HG03025 (cell line): ENCODE data around the gene LRP1.

Experiments
- ATAC-seq: cut with Tn5 transposase; IDR thresholded peaks from one replicate; pipeline ENCODE4 v1.9.1; 2021; ENCODE audit warnings: mild to moderate bottlenecking, moderate library complexity; ENCODE audit not compliant: unreplicated experiment, low FRiP score

Gene LRP1

GRCh38 chr12:57241402-57242310 lies 113.4 kb downstream of the LRP1 start:
- ATAC-seq, result no peak

DNA sequence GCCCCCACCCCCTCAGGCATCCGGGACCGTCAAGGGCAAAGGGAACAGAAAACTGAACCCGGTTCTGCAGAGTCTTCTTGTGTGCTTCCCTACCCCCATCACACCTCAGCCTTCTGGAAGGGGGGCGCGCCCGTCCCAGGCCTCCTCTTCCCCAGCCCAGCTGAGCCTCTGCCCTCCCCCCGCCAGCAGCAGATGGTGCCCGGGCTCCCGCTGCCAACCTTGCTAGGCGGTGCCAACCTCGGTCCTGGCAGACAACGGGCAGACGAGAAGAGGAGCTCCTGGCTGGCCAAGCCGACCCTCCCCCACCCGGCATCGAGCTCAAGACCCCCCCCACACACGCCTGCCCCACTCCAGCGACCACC lies 114.0 kb downstream of the LRP1 start:
- no peak for ATAC-seq

- peak; percentile 38 for ATAC-seq
Measured at GRCh38 chr12:57242691-57243454, 114.6 kb downstream of the LRP1 start.

DNA sequence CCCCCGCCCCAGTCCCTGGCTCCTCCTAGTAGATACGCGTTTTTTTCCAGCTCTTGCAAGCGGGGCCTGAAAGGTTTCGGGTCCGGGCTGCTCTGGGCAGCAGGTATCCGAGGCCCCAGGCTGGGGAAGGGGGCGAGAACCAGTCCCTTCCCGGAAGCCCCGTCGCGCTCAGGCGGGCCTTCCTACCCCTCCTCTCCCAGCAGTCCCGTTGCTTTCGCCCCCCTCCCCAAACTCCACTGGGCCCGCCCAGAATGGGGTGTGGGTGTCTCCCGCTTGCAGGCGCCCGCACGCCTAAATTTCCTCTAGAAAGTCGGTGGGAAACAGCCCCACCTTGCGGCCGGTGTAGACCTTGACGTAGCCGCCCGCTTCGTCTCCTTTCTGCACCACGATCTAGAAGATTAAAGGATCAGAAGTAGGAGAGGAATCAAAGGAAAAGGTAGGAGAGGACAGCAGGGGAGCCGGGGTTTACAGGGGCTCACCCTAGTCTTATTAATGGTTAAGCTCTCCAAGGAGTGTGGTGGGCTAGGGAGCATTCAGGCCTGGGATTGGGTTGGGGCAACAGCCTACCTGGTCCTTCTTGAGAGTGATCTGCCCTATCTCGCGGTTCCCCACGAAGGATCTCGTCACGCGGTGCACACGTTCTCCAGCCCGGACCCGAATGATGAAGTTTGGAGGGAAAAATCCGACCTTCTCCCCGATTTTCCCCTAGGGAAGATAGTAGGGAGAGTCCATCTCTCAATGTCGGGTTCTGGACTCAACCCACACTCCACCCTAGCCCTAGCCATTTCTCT lies 115.4 kb downstream of the LRP1 start:
- ATAC-seq, result no peak

DNA sequence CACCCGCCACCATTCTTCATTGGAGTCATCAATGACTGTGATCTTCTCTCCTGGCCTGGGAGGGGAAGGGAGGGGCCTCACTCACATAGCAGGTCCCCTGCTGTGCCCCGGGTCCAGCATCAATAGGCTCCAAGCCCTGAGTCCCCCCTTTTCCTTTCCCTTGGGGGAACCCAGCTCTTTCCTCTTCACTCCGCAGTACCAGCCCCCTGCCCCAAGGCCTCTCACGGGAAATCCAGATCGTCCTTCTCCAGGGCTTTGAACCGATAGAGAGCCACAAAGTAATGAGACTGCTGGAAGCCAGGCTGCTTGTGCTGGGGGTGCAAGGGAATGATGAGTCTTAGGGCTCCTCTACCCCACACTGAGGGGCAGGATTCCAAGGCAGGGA lies 116.0 kb downstream of the LRP1 start:
- no peak for ATAC-seq

- ATAC-seq, result no peak
Measured at GRCh38 chr12:57247041-57247440, 118.8 kb downstream of the LRP1 start.

- no peak for ATAC-seq
Measured at GRCh38 chr12:57248934-57249742, 120.9 kb downstream of the LRP1 start.

GRCh38 chr12:57250541-57250940 lies 122.3 kb downstream of the LRP1 start:
- ATAC-seq, result no peak

DNA sequence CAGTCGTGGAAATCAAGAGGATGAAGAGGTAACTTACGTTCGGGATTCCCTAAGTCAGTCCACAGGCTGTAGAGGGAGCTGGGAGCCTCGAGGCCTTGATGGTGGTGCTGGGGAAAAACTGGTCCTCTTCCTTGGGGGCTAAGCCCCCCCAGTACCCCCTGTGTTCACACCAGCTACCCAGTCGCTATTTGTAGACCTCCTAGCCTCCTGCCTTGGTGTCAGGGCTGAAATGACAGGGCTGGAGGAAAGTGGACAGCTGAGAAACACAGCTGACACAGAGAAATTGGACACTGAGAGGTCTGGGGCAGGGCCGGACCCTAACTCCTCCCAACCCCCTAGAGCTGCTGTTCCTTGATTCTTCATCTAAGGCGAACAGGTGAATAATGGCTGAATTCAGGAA lies 122.7 kb downstream of the LRP1 start, which contains the start of gene STAC3:
TSS of gene STAC3 (minus strand) at position 232 of the 400 bp plus-strand sequence. CDS start 1,551 bp downstream, outside the sequence.
- no peak for ATAC-seq

DNA sequence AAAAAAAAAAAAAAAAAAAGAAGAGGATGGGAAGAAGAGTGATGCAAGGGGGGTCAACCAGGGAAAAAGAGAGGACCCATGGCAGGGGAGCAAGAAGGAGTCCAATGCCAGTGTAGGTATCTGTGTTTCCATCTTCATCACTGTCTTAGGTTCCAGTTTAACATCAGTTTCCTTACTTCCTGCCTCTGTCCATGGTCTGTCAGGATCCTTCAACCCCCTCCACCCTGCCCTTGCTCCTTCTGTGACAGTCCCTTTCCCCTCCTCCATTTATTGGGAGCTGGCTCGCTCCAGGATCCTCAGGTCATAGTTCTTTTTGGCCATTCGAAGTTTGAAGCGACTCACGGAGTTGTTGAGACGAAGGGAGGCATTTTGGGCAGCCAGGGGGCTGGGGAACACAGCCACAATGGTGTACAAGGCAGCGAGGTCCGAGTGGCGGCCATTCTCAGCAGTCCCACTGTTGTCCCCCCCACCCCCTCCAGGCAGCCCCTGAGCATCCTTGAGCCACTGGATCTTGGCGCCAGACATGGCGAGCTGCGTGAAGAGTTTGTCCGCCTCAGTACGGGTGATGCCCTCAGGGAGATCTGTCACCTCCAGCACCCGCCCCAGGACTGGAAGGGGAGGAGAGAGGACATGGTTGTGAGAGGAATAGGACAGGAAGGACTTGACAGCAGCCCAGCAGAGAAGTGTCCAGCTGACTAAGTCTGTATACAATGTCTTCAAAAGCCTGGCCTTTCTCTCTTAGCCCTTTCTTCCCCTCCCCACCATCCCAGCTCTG lies 126.4 kb downstream of the LRP1 start:
- no peak for ATAC-seq

GRCh38 chr12:57255916-57256315 lies 127.6 kb downstream of the LRP1 start:
- ATAC-seq, result no peak

- no peak for ATAC-seq
Measured at GRCh38 chr12:57258977-57259970, 131.0 kb downstream of the LRP1 start.

DNA sequence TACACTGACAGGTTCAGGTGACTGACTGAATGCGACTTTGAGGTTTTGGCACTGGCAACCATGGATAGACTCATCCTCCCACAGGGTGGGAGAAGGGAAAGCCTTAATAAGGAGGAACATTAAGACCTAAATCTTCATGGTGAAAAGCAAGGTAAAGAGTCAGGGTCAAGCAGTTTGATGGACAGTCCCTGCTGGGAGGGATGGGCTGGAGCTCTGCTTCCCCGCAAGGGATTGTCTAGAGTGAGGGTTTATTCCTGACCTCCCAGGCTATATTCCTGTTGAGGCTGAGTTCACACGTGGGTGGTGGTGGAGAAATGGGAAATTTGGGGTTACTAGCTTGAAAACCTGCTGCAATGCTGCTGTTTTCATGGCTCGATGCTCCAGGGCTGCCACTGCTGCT lies 132.1 kb downstream of the LRP1 start:
- no peak for ATAC-seq

GRCh38 chr12:57261428-57261865 lies 133.2 kb downstream of the LRP1 start:
- no peak for ATAC-seq

GRCh38 chr12:57262126-57262822 lies 134.0 kb downstream of the LRP1 start:
- ATAC-seq, result no peak
